NCI-H82 treated with DMSO at 0.1 percent for 48 hours (cell line): ENCODE data around the gene TFPI.
"Not testable (repeated sequence)": the region's sequence is repeated elsewhere in the genome, so short reads cannot be mapped to it uniquely, and the experiment has no call there.

ENCODE experiments used
- DNase-seq: peaks from one replicate; lab custom pipeline; 2025; ENCODE audit not compliant: unreplicated experiment; lab: John Stamatoyannopoulos, UW

The TFPI gene

GRCh38 chr2:187554704-187555082 is 458 bp upstream of the TFPI start:
- DNase-seq, result no peak

GRCh38 chr2:187552828-187553681 is 1.2 kb downstream of the TFPI start:
- DNase-seq, result no peak

- DNase-seq, result no peak
These were observed 1.9 kb downstream of the TFPI start for GRCh38 chr2:187552381-187552780.

- DNase-seq, result no peak
These were observed 3.4 kb downstream of the TFPI start for GRCh38 chr2:187550857-187551256.

- DNase-seq, result no peak
These were observed 4.2 kb downstream of the TFPI start for GRCh38 chr2:187549951-187550555.

- no peak for DNase-seq
These were observed 5.0 kb downstream of the TFPI start for GRCh38 chr2:187549193-187549592.

- DNase-seq, result no peak
These were observed 5.6 kb downstream of the TFPI start for GRCh38 chr2:187548656-187549055.

GRCh38 chr2:187547353-187547979 is 6.8 kb downstream of the TFPI start:
- no peak for DNase-seq

- DNase-seq, result no peak
These were observed 7.4 kb downstream of the TFPI start for GRCh38 chr2:187546762-187547333.

GRCh38 chr2:187545238-187545751 is 8.9 kb downstream of the TFPI start:
- DNase-seq, result no peak

- DNase-seq, result no peak
These were observed 9.7 kb downstream of the TFPI start for GRCh38 chr2:187544371-187545080.

GRCh38 chr2:187543488-187543887 is 10.7 kb downstream of the TFPI start:
- DNase-seq, result no peak

- DNase-seq, result no peak
These were observed 12.1 kb downstream of the TFPI start for GRCh38 chr2:187542123-187542522.

GRCh38 chr2:187541086-187542085 is 12.8 kb downstream of the TFPI start:
- no peak for DNase-seq

GRCh38 chr2:187538222-187538621 is 16.0 kb downstream of the TFPI start:
- not testable (repeated sequence) for DNase-seq

- DNase-seq, result not testable (repeated sequence)
These were observed 18.9 kb downstream of the TFPI start for GRCh38 chr2:187535381-187535780.

- no peak for DNase-seq
These were observed 21.7 kb downstream of the TFPI start for GRCh38 chr2:187532333-187533120.

GRCh38 chr2:187529977-187530721 is 24.1 kb downstream of the TFPI start:
- DNase-seq, result no peak
